ENCODE data around the gene SNX30. TPM values are rescaled to one million over a fixed set of nuclear protein-coding genes. Genes with fewer than 3 reads are reported as not detected.

SNX30 gene
- total RNA-seq, 1 experiment from 2014 or later, result 12.7 TPM

DNA sequence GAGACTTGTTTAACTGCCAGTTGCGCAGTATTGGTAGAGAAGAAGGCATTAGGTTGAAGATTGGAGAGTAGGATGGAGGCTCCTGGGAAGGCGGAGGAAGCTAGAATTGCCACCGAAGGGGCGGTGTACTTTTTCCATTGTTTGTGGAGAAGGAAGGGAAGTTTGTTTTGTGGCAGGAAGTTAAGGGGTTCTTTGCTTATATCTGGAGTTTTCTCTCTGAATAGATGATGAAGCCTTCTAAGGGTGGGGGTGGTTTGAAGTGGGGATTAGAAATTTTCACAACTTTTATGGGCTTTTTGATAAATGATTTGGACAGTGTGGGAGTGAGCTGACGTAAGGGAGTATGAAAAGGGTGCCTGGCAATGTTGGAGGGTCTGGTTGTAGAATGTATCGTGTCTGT lies 59.3 kb downstream of the SNX30 start:
- H3K9ac ChIP-seq (ENCODE audit: low read length), result no peak overlapping the region
- H3K4me1 ChIP-seq (ENCODE audit: control insufficient read depth in 1 of 2, insufficient read depth in 2 of 2, low read length in 2 of 2), result no peaks in the 10 kb centered on the region
- POLR2A ChIA-PET, result no interaction called here
- no peaks in the 10 kb centered on the region for H3K9me3 ChIP-seq (ENCODE audit: control insufficient read depth in 1 of 2, insufficient read depth in 1 of 2, low read depth in 1 of 2, low read length in 2 of 2)
- H3K27ac ChIP-seq (ENCODE audit: low read depth, low read length), result no peak overlapping the region
- no peaks in the 10 kb centered on the region for H3K79me2 ChIP-seq (ENCODE audit: insufficient read depth, low read length)
- RAD21 ChIA-PET (ENCODE audit: low non-redundant PET in 1 of 2, low total read pairs in 2 of 2, uncharacterized antibody in 2 of 2, unreplicated experiment in 2 of 2), result no interaction called here
- no peak overlapping the region for H2AFZ ChIP-seq (ENCODE audit: low read depth, low read length, poor library complexity, severe bottlenecking)
- no peak overlapping the region for H3K4me3 ChIP-seq (replicated peaks in 1 of 2; ENCODE audit: low read depth in 1 of 2, low read length in 2 of 2)
- no peaks in the 10 kb centered on the region for H4K20me1 ChIP-seq (ENCODE audit: insufficient read depth)
- H3K4me2 ChIP-seq (ENCODE audit: low read length), result no peak overlapping the region
- no peak for TF ChIP-seq SP1 (IDR thresholded peaks at IDR 0.05; ENCODE audit: low read depth)
- no peak for TF ChIP-seq FOSL1 (IDR thresholded peaks at IDR 0.05; ENCODE audit: low read depth)
- TF ChIP-seq, protein P1, sequence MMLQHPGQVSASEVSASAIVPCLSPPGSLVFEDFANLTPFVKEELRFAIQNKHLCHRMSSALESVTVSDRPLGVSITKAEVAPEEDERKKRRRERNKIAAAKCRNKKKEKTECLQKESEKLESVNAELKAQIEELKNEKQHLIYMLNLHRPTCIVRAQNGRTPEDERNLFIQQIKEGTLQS (IDR thresholded peaks at IDR 0.05), result no peak
- TF ChIP-seq CBX3 (IDR thresholded peaks at IDR 0.05; ENCODE audit: low read depth), result no peak
- no peak for TF ChIP-seq EZH2phosphoT487 (IDR thresholded peaks at IDR 0.05; ENCODE audit: borderline replicate concordance)
- TF ChIP-seq SRF (IDR thresholded peaks at IDR 0.05; ENCODE audit: low read depth), result no peak
- no peak for DNase-seq (ENCODE audit: low read depth, low spot score)
- no peaks in the 10 kb centered on the region for H3K36me3 ChIP-seq (ENCODE audit: control insufficient read depth in 1 of 2, insufficient read depth in 2 of 2, low read length in 2 of 2)
- no peaks in the 10 kb centered on the region for H3K27me3 ChIP-seq (ENCODE audit: insufficient read depth, low read length)
- no TSS peak for BruUV-seq (replicated peaks)
- ATAC-seq, result no peak
- CTCF ChIA-PET, result interaction anchor here (1.5 kb wide), 1 partner anchor 10 kb away, joined by 4 read pairs; no protein-coding TSS in a partner anchor
- no peaks in the 10 kb centered on the region for H3K9me2 ChIP-seq (ENCODE audit: insufficient read depth)
- intact Hi-C loops (cut with micrococcal nuclease), result no loop called here

DNA sequence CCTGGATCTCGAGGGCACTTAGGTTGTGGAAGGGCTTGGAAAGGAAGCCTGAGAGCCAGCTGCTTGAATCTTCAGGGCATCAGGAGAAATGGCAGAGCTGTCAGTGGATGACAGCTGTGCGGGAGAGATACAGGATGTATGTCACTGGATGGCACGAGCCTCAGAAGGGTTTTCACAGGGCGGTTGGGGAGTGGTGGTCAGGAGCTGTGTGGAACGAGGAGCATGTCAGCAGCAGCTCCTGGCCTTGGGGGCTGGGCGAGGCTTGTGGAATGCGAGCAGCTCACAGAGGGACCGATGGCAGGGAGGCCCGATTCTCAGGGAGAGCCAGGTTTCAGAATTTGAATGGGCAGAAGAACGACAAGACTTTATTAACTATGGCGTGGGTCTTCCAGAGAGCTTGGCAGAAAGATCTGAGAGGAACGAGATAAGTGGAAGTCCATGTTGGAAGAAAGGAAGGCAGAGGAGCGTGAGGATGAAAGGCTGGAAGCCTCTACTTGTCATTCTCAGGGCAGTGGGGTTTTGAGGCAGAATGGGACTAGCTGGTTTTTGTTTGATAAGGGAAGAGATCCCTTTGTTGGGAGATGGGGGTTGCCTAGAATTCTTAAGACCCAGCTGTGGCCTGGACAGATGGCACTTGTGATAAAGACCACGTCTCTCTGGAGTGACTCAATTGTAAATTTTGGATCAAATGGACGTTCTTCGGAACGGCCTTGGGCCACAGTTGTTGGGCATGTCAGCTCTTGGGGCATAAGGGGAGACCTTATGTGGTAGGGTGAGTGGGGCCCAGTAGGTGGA lies 60.3 kb downstream of the SNX30 start:
- no peak for TF ChIP-seq YY1 (IDR thresholded peaks at IDR 0.05; ENCODE audit: extremely low read depth, insufficient replicate concordance, low read depth, low read length)
- no peak for TF ChIP-seq EZH2phosphoT487 (IDR thresholded peaks at IDR 0.05; ENCODE audit: borderline replicate concordance)
- TF ChIP-seq, protein P1 (IDR thresholded peaks at IDR 0.05), result no peak
- no peak for TF ChIP-seq EGR1 (IDR thresholded peaks at IDR 0.05; ENCODE audit: low read depth)
- TF ChIP-seq TCF7L2 (IDR thresholded peaks at IDR 0.05; ENCODE audit: borderline replicate concordance, extremely low read depth, insufficient read depth, insufficient read length), result no peak
- no peak for TF ChIP-seq POLR2A (IDR thresholded peaks at IDR 0.05; ENCODE audit: borderline replicate concordance, extremely low read depth, insufficient read depth, insufficient read length)
- no peak for TF ChIP-seq FOSL1 (IDR thresholded peaks at IDR 0.05; ENCODE audit: low read depth)
- TF ChIP-seq ZFX (IDR thresholded peaks at IDR 0.05), result no peak
- TF ChIP-seq POLR2AphosphoS5 (IDR thresholded peaks at IDR 0.05; ENCODE audit: low read depth, low read length), result no peak
- no peak for TF ChIP-seq SP1 (IDR thresholded peaks at IDR 0.05; ENCODE audit: low read depth)
- no peak for TF ChIP-seq EZH2 (IDR thresholded peaks at IDR 0.05)
- no peak for TF ChIP-seq RAD21 (IDR thresholded peaks at IDR 0.05; ENCODE audit: low read depth)
- TF ChIP-seq, protein P2, sequence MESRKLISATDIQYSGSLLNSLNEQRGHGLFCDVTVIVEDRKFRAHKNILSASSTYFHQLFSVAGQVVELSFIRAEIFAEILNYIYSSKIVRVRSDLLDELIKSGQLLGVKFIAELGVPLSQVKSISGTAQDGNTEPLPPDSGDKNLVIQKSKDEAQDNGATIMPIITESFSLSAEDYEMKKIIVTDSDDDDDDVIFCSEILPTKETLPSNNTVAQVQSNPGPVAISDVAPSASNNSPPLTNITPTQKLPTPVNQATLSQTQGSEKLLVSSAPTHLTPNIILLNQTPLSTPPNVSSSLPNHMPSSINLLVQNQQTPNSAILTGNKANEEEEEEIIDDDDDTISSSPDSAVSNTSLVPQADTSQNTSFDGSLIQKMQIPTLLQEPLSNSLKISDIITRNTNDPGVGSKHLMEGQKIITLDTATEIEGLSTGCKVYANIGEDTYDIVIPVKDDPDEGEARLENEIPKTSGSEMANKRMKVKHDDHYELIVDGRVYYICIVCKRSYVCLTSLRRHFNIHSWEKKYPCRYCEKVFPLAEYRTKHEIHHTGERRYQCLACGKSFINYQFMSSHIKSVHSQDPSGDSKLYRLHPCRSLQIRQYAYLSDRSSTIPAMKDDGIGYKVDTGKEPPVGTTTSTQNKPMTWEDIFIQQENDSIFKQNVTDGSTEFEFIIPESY (IDR thresholded peaks at IDR 0.05; ENCODE audit: extremely low read depth, insufficient replicate concordance, low read length), result no peak
- Histone ChIP-seq H3K27ac (ENCODE audit: low read depth, low read length) (no peak overlapping the region), H3K9ac (ENCODE audit: low read length) (no peak overlapping the region), H3K36me3 (ENCODE audit: control insufficient read depth in 1 of 2, insufficient read depth in 2 of 2, low read length in 2 of 2) (no peaks in the 10 kb centered on the region), H3K4me3 (replicated peaks in 1 of 2; ENCODE audit: low read depth in 1 of 2, low read length in 2 of 2) (no peak overlapping the region), H3K4me1 (ENCODE audit: control insufficient read depth in 1 of 2, insufficient read depth in 2 of 2, low read length in 2 of 2) (no peaks in the 10 kb centered on the region), H4K20me1 (ENCODE audit: insufficient read depth) (no peaks in the 10 kb centered on the region), H3K27me3 (ENCODE audit: insufficient read depth, low read length) (no peaks in the 10 kb centered on the region), H3K9me3 (ENCODE audit: control insufficient read depth in 1 of 2, insufficient read depth in 1 of 2, low read depth in 1 of 2, low read length in 2 of 2) (no peaks in the 10 kb centered on the region), H2AFZ (ENCODE audit: low read depth, low read length, poor library complexity, severe bottlenecking) (no peak overlapping the region), H3K9me2 (ENCODE audit: insufficient read depth) (no peaks in the 10 kb centered on the region), H3K4me2 (ENCODE audit: low read length) (no peak overlapping the region), H3K79me2 (ENCODE audit: insufficient read depth, low read length) (no peaks in the 10 kb centered on the region)
- DNase-seq (ENCODE audit: low read depth, low spot score) (no peak), ATAC-seq (no peak)
- intact Hi-C loops (cut with micrococcal nuclease), result no loop called here
- ChIA-PET POLR2A (no interaction called here), RAD21 (ENCODE audit: low non-redundant PET in 1 of 2, low total read pairs in 2 of 2, uncharacterized antibody in 2 of 2, unreplicated experiment in 2 of 2) (no interaction called here), CTCF (interaction anchor here (1.5 kb wide), 1 partner anchor 9 kb away, joined by 4 read pairs; no protein-coding TSS in a partner anchor)
- BruUV-seq (replicated peaks), result no TSS peak
